A673 (cell line): ENCODE data around the gene MBIP.

Source experiments
- CTCF ChIP-seq: fragments of 300-800, 200-600 bp; sonication (generic); conservative IDR thresholded peaks from 2 replicates; pipeline ENCODE4 v1.5.1; 2017; ENCODE audit warnings: low read depth, mild to moderate bottlenecking, antibody characterized with exemption, low read length, moderate library complexity, mixed read lengths
- EZH2 ChIP-seq: fragments of 200-600 bp; sonication (generic); IDR thresholded peaks from 2 replicates; pipeline ENCODE4 v1.6.1; 2017; ENCODE audit warnings: borderline replicate concordance, low read depth, mild to moderate bottlenecking, mixed read lengths, antibody characterized with exemption, low read length; ENCODE audit not compliant: poor library complexity, severe bottlenecking

GRCh38 chr14:36254020-36254624 lies 66.3 kb downstream of the MBIP start:
- TF ChIP-seq CTCF (no peak), EZH2 (no peak)
